ENCODE data around the gene ACBD3. TPM values are rescaled to one million over a fixed set of nuclear protein-coding genes. Genes with fewer than 3 reads are reported as not detected.

The ACBD3 gene
- total RNA-seq, 1 donor = 80.3 TPM

GRCh38 chr1:226117330-226117729, 69.2 kb downstream of the ACBD3 start:
- no peaks in the 10 kb centered on the region for H4K20me1 ChIP-seq (ENCODE audit: insufficient read depth, low read length)

GRCh38 chr1:226116673-226117072, 69.9 kb downstream of the ACBD3 start:
- no peaks in the 10 kb centered on the region for H3K27me3 ChIP-seq (ENCODE audit: insufficient read depth, low read length)
- H3K36me3 ChIP-seq (ENCODE audit: insufficient read depth, low read length) = no peaks in the 10 kb centered on the region
- H3K9me3 ChIP-seq (ENCODE audit: low read depth, low read length) = no peaks in the 10 kb centered on the region
- no peak overlapping the region for H3K4me2 ChIP-seq (ENCODE audit: insufficient read depth, low read length)
- no peaks in the 10 kb centered on the region for H3K4me1 ChIP-seq (ENCODE audit: insufficient read depth, low read length)
- no peak for TF ChIP-seq CTCF (IDR thresholded peaks at IDR 0.05; ENCODE audit: extremely low read depth, low read depth, low read length)
- no peaks in the 10 kb centered on the region for H3K79me2 ChIP-seq (ENCODE audit: insufficient read depth, low read length)
- H2AFZ ChIP-seq (ENCODE audit: low read length) = no peak overlapping the region
- DNase-seq (ENCODE audit: insufficient read length, low spot score, missing footprints) = peak; percentile 55
- H3K4me3 ChIP-seq (ENCODE audit: insufficient read depth, low read length) = no peak overlapping the region
- H3K27ac ChIP-seq (ENCODE audit: low read depth, low read length) = no peak overlapping the region
- H4K20me1 ChIP-seq (ENCODE audit: insufficient read depth, low read length) = no peaks in the 10 kb centered on the region

More at GRCh38 chr1:226117330-226117729, 69.2 kb downstream of the ACBD3 start:
- H3K27ac ChIP-seq (ENCODE audit: low read depth, low read length) = no peak overlapping the region
- no peak overlapping the region for H3K4me2 ChIP-seq (ENCODE audit: insufficient read depth, low read length)
- H3K9me3 ChIP-seq (ENCODE audit: low read depth, low read length) = no peaks in the 10 kb centered on the region
- no peaks in the 10 kb centered on the region for H3K27me3 ChIP-seq (ENCODE audit: insufficient read depth, low read length)
- no peak overlapping the region for H3K4me3 ChIP-seq (ENCODE audit: insufficient read depth, low read length)
- H3K79me2 ChIP-seq (ENCODE audit: insufficient read depth, low read length) = no peaks in the 10 kb centered on the region
- no peaks in the 10 kb centered on the region for H3K36me3 ChIP-seq (ENCODE audit: insufficient read depth, low read length)
- H3K4me1 ChIP-seq (ENCODE audit: insufficient read depth, low read length) = no peaks in the 10 kb centered on the region
- DNase-seq (ENCODE audit: insufficient read length, low spot score, missing footprints) = no peak
- no peak overlapping the region for H2AFZ ChIP-seq (ENCODE audit: low read length)
- no peak for TF ChIP-seq CTCF (IDR thresholded peaks at IDR 0.05; ENCODE audit: extremely low read depth, low read depth, low read length)

GRCh38 chr1:226112626-226113025, 73.9 kb downstream of the ACBD3 start:
- H3K9me3 ChIP-seq (ENCODE audit: low read depth, low read length) = no peaks in the 10 kb centered on the region

GRCh38 chr1:226111883-226112261, 74.7 kb downstream of the ACBD3 start:
- Histone ChIP-seq H3K27me3 (ENCODE audit: insufficient read depth, low read length) (no peaks in the 10 kb centered on the region), H3K9me3 (ENCODE audit: low read depth, low read length) (no peaks in the 10 kb centered on the region), H3K36me3 (ENCODE audit: insufficient read depth, low read length) (no peaks in the 10 kb centered on the region), H3K4me2 (ENCODE audit: insufficient read depth, low read length) (no peak overlapping the region), H3K79me2 (ENCODE audit: insufficient read depth, low read length) (no peaks in the 10 kb centered on the region), H2AFZ (ENCODE audit: low read length) (no peak overlapping the region), H3K4me3 (ENCODE audit: insufficient read depth, low read length) (no peak overlapping the region), H3K27ac (ENCODE audit: low read depth, low read length) (no peak overlapping the region), H4K20me1 (ENCODE audit: insufficient read depth, low read length) (no peaks in the 10 kb centered on the region), H3K4me1 (ENCODE audit: insufficient read depth, low read length) (peaks cover 18% of the 10 kb centered on the region)
- TF ChIP-seq CTCF (IDR thresholded peaks at IDR 0.05; ENCODE audit: extremely low read depth, low read depth, low read length) = no peak
- peak; percentile 81 for DNase-seq (ENCODE audit: insufficient read length, low spot score, missing footprints)

More at GRCh38 chr1:226112626-226113025, 73.9 kb downstream of the ACBD3 start:
- Histone ChIP-seq H3K4me1 (ENCODE audit: insufficient read depth, low read length) (peaks cover 18% of the 10 kb centered on the region), H3K27me3 (ENCODE audit: insufficient read depth, low read length) (no peaks in the 10 kb centered on the region), H3K36me3 (ENCODE audit: insufficient read depth, low read length) (no peaks in the 10 kb centered on the region), H3K79me2 (ENCODE audit: insufficient read depth, low read length) (no peaks in the 10 kb centered on the region), H4K20me1 (ENCODE audit: insufficient read depth, low read length) (no peaks in the 10 kb centered on the region), H2AFZ (ENCODE audit: low read length) (no peak overlapping the region), H3K4me3 (ENCODE audit: insufficient read depth, low read length) (no peak overlapping the region), H3K27ac (ENCODE audit: low read depth, low read length) (no peak overlapping the region), H3K4me2 (ENCODE audit: insufficient read depth, low read length) (no peak overlapping the region)
- TF ChIP-seq CTCF (IDR thresholded peaks at IDR 0.05; ENCODE audit: extremely low read depth, low read depth, low read length) = no peak
- peak; percentile 47 for DNase-seq (ENCODE audit: insufficient read length, low spot score, missing footprints)

Measured in osteoblast (primary cell).